Activated T-cell treated with anti-CD3 and anti-CD28 coated beads for 48 hours (primary cell): ENCODE measurements around the gene RRP12.

Source experiments
- DNase-seq: peaks from one replicate; pipeline ENCODE4 v3.0.0-alpha.2; 2020; ENCODE audit warnings: low read depth

The RRP12 gene

DNA sequence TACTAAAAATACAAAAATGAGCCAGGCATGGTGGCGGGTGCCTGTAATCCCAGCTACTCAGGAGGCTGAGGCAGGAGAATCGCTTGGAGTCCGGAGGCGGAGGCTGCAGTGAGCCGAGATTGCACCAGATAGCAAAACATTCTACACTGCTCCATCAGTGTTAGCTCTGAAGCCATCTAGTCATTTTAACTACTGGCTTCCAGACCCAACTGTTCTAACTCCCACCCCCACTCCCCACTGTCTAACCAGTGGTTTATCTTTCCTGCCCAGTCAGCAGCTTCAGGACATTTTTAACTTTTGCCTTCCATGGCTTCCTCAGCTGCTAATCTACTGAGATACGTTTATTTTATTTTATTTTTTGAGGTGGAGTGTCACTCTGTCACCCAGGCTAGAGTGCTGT, 88.2 kb downstream of the RRP12 start:
- DNase-seq, result no peak

DNA sequence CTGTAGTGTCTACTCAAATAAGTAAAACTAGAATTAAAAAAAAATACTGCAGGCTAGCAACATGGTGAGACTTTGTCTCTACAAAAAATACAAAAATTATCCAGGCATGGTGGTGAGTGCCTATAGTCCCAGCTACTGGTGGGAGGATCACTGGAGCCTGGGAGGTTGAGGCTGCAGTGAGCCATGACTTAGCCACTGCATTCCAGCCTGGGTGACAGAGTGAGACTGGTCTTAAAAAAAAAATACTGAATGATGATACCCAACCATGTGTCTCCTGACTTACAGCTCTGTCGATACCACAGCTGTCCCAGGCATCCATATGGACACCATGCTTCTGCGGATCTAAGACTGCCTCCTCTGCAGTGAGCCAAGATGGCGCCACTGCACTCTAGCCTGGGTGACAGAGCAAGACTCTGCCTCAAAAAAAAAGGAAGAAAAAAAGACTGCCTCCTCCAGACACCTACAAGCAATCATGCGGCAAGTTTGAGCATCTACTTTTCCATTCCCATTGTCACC, 90.0 kb downstream of the RRP12 start:
- no peak for DNase-seq

DNA sequence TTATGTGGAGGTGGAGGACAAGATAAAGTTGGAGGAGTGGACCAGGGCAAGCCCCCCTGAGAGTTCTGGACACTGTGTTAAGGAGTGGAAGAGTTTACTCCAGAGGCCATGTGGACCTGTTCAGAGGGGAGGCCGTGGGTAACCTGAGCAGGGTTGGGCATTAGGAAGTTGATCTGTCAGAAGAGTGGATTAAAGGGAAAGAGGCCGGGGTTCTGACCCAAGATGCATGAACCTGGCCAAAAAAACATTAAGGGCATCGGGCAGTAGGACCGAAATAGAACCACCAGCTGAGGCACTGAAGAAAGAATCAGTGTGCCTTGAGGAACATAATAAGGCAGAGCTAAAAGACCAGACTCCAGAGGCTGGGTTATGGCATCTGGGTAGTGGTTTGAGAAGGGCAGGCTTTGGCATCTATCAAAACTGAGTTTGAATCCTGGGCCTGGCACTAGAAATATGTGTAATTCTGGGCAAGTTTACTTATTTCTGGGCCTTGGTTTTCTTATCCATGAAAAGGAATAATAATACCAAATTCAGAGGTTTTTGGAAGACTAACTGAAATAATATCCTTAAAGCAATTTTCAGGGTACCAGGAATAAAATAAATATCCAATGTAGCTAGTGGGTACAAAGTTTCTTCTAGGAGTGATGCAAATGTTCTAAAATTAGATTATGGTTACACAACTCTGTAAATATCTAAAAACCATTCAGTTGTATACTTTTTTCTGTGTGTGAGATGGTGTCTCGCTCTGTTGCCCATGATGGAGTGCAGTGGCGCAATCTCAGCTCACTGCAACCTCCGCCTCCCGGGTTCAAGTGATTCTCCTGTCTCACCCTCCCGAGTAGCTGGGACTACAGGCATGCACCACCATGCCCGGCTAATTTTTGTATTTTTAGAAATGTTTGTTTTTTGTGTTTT, 93.0 kb downstream of the RRP12 start:
- DNase-seq, result no peak

DNA sequence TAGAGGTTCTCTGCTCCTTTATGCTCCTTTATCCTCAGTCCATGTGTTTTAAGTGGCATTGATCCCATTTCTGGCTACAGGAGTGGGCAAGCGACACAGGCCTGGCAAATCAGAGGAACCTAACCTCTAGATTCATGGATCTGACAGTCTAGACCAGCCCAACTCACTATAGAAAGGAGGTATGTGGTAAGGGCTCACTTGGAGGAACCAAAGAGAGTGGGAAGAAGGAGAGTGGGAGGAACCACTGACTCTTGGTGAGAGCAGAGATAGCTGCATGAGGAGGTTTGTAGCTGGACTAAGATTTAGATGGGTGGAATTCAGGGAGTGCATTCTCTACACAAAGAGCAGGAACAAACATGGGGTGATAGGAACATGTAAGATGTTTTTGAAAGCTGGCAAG, 93.7 kb downstream of the RRP12 start:
- DNase-seq, result no peak
